ENCODE data around the gene MOB3B.

MOB3B gene

DNA sequence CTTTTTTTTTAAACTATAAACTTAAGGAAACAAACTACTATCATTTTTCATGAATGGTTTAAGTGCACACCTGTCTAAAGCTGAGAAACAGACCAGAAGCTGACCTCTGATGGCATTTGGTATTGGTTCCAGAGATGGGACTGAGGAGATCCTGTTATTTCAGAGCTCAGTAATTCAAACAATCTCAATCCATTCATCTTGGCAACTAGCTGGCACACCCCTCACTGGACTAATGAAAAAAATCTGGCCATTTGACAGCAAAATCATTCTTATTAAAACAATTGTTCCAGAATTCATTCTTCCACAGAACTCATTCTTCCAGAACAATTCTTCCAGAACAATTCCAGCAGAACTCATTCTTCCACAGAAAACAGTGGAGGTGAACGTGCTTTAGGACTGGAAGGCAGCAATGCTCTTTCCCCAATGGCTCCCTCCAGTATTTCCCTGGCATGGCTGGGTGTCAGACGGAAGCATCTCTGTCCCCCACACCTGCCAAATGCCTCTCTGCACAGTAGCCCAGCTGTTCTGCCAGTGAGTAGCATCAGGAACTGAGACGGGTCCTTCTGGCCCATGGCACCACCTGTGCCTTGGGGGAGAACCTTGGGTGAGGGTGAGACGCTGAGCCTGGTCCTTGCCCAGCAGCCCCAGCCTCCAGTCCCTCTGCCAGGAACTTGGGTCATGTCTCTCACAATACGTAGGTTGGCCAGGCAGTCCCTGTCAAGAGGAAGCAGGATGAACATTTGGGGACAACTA is 145.2 kb downstream of the MOB3B start:
- no peak for DNase-seq

DNA sequence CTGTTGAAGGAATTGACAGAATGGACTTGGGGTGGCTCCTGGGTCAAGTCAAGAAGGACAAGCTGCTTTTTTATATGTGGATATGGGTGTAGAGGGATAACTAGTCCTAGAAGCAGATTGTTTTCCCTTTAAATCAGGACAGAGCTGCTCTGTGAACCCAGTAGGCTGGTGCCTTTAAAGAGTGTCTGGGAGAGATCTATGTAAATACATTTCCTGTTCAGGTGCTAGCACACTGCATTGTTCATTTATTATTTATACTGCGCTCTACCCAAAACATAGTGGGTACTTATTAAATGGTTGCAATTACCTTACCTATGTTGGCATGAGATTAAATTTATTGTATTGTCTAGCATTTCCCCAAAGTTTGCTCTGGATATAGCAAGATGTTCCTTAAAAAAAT is 146.1 kb downstream of the MOB3B start:
- DNase-seq, result no peak

DNA sequence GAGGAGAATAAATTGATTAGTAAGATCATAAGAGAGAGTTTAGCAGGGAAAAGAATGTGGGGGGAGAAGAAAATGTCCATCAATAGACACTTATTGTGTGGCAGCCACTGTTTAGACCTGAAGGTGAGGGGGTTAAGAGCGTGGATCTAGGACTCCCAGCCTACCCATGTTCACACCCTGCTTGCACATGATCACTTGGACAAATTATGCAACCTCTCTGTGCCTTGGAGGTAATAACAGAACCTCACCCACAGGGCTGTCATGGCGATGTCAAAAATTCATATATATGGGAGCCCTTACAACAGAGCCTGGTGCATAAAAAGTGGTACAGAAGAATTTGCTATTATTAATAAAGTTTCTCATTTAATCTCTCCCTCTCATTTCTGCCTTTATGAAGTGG is 146.6 kb downstream of the MOB3B start:
- DNase-seq, result no peak

DNA sequence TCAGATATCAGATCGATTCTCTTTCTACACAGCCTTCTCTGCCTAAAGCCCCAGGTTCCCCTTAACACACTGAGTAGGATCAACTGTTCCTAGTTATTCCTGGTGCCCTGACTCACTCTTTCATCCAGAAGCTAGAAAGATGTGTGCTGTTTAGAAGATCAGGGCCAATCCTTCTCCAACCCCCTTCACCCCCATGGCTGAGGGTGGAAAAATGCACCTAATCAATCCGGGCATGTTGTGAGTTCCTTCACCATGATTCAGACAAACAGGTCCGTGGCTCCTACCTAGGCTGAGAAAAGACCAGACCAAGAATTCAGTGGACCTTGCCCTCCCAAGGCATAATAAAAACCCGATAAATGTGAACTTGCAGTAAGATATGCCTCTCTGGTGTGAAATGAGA is 147.3 kb downstream of the MOB3B start:
- DNase-seq, result no peak

DNA sequence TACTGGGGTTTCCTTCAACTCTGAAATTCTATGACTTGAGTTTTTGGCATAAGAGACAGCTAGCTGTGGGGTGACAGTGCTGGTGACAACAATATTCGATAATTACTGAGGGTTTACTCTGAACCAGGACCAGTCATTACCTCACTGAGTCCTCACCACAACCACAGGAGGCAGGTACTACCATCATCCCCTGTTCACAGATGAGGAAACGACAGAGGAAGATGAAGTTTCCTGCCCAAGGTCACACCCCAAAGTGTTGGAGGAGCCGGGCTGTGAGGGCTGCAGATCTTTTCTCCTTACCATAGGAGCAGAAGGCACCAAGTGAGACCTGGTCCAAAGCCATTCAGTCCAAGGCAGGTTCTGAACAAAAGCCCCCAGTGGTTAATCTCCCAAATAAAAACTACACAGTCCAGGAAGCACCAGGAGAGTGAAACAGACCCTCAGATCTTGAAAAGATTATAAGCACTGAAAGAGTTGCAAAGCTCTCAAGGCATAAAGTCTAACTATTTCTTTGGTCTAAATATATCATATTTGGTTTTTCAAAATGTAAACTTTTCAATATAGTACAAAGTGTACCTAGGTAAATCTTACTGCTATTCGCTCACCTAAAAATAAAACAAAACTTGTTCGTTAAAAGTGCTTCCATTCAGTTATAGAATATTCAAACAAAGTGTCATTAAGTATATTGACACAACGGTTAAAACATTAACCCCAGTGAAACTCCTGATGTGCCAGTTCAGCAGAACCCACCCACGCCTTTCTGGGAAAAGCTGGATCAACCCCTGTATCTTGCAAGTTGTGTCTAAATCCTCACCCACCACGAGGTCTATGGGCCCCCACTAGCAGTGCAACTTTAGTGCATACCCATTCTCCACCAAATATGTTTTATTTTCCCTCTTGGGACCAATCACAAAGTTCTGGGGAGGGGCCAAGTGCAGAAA is 150.0 kb downstream of the MOB3B start:
- no peak for DNase-seq

DNA sequence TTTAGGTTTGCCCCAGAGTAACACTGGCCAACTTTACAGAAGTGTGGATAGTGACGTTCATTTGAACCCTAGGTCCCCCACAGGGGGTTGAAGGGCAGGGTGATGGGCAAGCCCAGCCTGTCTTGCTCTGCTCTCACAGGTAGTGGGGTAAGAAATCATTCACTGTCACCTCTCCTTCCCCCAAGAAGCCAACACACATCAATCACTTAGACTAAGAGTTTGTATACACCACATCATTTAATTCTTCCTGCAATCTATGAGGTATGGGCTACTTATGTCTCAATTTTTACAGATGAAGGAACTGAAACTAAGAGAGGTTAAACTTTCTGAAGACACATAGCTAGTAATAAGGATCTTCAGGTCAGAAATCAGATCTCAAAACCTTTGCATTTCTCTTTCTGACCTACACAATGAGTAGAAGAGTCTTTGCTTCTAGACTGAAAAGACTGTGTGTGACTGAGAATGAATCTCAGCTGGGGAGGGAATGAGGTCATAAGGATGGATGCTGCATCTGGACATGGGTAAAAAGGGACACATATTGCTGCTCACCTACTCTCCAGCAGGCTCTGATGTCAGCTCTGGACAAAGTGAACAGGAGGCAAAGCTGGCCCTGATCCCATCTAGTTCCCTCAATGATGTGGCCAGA is 151.7 kb downstream of the MOB3B start:
- no peak for DNase-seq

DNA sequence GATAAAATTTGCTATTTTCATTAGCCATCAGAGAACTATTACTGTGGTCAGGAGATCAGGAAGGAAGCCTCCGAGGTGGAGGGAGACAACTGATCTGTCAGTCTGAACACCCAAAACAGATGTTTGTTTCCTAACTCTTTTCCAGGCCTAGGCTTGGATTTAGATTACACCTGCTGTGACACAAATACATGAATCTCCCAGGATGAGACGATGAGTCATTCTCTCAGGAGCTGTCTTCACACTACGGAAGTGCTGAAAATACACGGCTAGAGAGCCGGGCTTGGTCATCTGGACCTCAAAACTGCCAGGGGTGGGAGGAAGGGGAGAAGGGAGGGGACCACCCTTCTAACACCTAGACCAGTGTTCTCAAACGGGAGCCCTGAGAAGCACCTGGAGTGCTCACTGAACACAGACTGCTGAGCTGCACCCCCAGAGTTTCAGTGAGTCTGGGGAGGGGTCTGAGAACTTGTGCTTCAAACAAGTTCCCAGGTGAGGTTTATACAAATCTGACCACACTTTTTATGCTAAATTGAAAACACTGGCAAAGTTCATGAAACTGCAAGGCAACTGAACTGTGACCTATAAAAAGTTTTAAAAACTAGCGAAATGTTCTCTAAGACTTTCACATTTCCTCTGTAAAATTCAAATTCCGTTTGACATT is 152.3 kb downstream of the MOB3B start:
- no peak for DNase-seq

DNA sequence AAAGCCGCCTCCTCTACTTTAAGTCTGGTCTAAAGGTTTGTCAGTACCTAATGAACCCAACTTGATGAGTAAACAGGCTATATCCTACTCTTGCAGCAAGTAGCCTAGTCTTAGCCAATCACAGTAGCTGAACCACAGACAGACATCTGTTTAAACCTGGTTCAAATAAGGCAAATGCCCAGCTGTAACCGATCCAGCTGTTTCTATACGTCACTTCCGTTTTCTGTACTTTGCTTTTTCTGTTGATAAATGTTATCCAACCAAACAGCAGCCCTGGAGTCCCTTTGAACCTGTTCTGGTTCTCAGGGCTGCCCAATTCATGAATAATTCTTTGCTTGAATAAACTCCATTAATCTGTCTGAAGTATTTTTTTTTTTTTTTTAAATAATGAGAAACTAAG is 155.8 kb downstream of the MOB3B start:
- DNase-seq, result no peak

DNA sequence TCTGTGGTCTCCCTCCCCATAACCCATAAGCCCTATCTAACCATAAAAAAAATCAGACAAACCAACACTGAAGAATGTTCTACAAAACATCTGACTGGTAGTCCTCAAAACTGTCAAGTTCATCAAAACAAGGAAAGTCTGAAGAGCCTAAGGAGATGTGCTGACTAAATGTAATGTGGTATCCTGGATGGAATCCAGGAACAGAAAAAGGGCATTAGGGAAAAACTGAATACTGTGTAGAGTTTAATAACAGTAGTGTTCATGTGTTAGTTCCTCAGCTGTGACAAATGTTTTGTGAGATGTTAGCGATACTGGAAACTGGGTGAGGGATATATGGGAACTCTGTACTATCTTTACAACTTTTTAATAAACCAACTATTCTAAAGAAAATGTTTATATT is 157.0 kb downstream of the MOB3B start:
- no peak for DNase-seq

DNA sequence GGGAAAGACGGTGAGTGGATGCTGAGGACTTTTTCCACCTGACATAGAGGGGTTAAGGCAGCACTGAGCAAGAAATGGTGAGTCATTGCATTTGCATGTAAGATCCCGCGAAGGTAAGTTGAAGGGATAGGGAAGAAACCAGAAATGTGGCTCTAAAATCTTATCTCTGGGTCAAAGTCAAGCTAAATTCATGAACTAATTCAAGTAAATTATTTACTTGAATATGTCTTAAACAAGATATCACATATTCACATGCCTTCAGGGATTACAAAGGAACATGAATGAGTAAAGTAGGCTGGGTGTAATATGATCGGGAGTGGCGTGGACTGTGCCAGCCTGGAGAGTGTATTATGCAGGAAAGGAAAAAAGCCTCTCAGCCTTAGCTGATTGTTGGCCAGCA is 158.2 kb downstream of the MOB3B start:
- no peak for DNase-seq

DNA sequence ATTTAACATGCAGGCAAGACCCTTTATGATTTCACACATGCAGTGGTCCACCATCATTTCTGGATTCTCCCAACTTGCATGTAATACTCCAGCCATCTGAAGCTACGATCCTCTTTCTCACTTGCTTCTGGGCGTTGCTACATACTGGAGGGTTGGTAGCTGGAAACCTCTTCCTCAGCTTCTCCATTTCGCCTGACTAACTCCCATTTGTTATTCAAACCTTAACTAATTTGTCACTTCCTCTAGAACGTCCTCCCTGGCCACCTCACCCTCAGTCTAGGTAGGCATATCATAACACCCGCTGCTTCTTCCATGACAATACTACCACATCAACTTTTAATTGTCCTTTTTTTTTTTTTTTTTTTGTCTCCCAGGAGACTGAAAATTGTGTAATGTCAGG is 160.0 kb downstream of the MOB3B start:
- DNase-seq, result no peak

DNA sequence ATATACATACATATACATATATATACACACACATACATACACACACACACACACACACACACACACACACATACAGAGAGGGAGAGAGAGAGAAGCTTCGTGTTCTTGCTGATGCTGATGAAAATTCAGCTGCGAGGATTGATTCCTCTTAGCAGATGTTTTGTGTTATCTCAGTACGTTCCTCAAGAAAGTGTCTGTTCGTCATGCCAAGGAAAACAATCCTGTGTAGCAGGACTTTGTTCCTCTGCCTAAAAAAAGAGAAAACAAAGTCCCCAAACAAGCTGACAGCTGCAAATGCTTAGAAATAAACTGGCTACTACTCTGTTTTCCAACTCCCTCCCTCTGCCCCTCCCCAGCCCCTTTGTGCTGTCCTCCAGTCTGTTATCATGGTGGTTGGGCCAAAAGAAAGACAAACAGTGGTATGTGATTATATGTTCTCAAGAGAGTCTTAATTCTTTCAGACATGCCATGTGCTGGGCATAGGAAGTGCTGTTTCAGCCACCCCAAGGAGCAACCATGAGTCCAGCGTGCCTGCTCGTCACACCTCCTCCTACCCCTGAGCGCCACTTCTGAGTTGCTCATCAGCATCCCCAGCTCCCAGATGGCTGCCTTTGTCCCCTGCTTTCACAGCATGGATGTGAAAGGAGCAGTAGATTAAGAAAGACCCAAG is 161.2 kb downstream of the MOB3B start:
- DNase-seq, result no peak

DNA sequence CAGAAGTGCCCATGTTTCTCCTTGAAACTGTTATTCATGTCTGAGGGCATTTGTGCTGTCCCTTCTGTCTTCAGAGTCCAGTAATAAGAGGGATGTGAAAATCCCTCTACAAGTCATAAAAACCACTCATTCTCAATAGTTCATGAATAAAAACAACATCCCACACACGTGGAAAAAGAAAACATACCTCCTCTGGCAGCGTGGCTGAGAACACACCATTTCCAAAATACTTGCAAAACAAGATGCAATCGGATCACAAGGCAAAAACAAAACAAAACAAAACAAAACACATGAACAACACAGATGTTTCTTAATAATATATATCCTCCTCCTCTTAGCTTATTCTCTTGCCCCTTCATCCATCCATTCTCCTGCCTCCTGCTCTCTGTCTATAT is 161.7 kb downstream of the MOB3B start:
- DNase-seq, result no peak

DNA sequence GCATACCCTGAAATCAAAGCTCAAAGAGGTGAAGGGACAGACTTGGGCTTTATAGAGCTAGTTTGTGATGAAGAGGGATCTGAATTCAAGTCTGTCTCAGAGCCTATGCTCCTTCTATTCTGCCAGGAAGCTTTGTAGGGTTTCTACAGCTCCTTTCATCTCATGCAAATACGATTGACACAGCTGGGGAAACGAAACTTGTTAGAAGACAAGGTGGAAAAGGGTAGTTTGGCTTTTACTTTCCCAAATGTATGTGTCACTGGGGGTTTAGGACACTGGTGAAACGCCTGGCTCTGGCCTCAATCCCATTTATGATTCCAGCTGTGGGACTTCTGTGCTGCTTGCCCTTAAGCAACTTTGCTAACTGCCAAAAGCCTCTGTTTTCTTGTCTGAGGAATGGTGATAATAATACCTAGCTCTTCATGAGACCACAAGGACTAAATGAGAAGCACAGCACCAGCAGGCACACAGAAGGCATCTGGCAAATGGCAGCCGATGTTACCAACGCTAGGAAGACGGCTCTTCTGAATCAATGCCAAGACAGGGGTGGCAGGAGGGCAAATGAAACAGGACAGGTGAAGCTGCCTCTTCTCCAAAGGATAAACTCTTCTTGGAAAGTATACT is 162.3 kb downstream of the MOB3B start:
- no peak for DNase-seq

DNA sequence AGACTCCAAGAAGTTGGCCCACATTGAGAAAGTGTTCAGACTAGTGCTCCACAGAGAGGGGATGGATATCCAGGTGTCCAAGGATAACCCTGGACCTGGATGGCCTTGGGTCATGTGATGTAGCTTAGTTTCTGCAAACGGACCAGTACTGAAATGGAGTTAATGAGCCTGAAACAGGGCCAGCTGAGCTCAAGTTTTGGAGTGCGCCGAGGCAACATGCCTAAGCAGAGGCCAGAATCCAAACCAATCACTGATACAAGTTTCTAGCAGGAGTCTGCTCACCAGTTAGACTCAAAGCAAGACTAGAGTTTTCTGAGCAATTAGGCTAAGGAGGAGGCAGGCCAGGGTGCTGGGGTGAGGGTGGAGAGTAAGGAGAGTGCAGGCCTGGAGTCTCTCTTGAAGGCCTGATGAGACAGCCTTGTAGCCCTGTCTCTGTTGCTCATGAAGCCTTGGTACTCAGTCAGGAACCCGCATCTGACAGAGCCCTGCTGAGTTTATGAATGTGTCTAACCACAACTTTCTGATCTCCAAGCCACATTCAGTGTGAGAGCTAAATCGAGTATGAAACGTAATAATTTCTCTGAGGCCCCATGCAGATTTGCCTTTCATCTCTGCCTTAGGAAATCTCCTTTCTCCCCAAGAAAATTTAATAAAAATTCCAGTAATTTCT is 163.8 kb downstream of the MOB3B start:
- DNase-seq, result no peak

DNA sequence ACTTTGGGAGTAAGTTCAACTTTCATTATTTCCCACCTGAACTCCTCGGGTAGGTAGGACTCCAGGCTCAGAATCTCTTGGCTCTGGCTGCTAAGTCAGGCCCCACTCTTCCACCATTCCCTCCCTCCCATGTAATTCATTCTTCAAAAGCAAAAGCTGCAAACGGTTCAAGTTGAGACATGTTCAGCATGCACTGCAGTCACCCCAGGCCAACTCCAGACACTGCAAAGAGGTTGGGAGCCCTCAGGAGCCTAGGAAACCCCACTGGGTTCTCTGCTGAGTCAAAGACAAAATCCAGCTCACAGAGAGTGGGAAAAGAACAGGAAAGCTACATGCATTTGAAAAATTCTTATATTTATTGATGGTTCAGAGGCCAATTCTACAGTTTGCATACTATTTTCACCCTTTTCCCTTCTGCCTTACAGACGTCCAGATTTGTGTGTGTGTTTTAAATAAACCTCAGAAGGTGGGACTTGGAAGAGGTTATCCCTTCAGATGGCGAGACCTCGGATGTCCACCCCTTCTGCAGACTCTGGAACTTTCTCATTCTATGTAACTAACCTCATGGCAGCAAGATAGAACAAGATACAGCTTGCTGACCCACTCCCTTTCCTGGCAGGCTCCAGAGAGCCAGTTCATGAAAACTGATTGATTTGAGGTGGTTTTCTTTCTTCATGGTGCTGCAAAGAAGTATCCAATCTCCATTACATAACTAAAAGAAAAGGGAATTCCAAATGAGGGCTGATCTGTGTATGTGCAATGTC is 167.0 kb downstream of the MOB3B start:
- DNase-seq, result no peak

DNA sequence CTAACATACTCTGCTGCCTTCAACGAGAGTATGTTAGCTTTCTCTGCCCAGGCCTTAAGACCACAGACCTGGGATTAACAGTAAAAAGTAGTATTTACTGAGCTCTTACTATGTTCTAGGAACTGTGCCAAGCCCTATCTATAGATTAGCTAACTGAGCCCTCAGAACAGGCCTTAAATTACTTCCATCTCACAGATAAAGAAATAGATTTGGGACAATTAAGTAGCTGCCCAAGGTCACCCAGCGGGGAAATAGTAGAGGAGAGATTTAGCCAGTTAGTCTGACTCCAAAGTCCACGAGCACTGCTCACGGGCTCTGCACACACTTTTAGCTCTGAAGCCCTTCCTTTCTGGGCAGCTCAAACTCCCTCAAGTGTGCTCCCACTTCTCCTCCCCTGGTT is 168.1 kb downstream of the MOB3B start:
- no peak for DNase-seq

DNA sequence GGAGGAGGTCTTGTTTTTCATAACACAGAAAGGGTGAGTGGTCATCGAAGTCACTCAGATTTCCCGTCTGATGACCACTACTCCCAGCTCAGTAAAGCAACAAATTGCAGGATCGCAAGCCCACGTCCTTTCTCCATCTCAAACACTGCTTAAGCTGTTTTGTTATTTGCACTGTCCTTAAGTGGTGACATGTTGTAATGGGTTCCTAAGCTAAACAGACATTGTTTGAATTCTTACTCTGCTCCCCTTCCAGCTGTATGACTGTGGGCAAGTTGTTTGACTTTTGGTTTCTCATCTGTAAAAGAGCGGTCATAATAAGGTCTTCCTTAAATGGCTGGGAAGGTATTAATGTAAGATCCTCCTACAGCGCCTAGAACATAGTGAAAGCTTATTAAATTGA is 169.9 kb downstream of the MOB3B start:
- DNase-seq, result no peak

DNA sequence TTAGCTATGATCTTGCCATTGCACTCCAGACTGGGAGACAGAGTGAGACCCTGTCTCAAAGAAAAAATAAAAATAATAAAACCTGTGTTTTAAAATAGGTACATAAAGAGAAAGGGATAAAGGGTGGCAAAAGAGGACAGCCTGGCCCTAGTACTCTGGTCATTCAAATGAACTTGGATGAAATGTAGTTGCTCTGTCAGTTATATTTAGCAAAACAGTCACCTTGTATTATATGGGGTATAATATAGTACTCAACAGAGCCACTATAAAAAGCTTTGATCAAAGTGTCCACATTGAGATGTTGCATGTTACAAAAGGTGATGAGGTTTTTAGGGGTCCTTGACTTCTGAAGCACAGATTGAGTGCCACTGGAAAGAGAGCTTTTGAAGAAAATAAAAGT is 171.6 kb downstream of the MOB3B start:
- DNase-seq, result no peak

DNA sequence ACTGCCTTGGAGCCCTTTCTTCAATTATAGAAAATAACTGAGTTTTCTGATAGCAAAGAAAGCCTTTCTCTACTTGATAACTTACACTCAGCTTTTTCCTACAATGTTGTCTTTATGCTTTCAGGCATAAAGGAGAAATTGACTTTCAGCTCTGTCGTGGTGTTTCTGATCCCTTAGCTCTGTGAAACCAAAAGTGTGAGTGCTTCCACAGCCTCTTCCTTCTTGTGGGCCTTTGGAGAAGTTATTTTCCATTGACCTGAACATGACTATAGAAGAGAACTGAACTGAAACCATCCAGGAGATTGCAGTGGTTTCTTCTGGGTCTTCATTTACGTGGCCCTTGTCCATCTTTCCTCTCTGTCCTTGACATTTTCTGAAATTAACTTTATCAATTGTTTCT is 173.2 kb downstream of the MOB3B start:
- no peak for DNase-seq

DNA sequence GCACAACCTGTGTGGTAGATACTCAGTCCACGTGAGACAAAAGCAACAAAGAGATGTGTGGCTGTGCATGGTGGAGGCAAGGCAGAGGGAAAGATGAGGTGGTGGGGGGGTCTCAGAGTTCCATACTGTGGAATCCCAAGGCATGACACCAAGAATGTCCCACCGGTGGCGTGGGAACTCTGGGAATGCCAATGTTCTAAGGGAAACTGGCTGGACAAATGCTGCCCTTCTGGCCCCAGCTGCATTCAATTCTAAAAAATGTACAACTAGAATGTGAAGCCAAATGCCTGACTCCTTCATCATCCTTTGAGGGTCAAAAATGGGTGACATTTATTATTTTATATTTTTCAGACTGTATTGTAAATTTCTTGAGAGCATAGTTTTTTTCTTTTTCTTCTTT is 174.4 kb downstream of the MOB3B start:
- DNase-seq, result no peak

Data from NCI-H2171 (cell line).